Right hindlimb (tissue), 1 donor: ENCODE data around the gene KLHL30.
A peak's percentile ranks its signal among the peaks of the same experiment; 100 is the strongest.

Experiments
- DNase-seq: peaks from one replicate; pipeline ENCODE4 v3.0.0-alpha.2; 2018

Gene KLHL30

GRCh38 chr2:238121511-238122286, 16.8 kb upstream of the KLHL30 start:
- no peak for DNase-seq

- DNase-seq: no peak
Observed at GRCh38 chr2:238122287-238123217, 15.9 kb upstream of the KLHL30 start.

GRCh38 chr2:238123218-238123971, 15.1 kb upstream of the KLHL30 start:
- no peak for DNase-seq

- no peak for DNase-seq
Observed at GRCh38 chr2:238123991-238124470, 14.4 kb upstream of the KLHL30 start.

- DNase-seq: no peak
Observed at GRCh38 chr2:238124488-238125126, 13.9 kb upstream of the KLHL30 start.

- DNase-seq: no peak
Observed at GRCh38 chr2:238125127-238125885, 13.2 kb upstream of the KLHL30 start.

GRCh38 chr2:238126338-238126737, 12.1 kb upstream of the KLHL30 start:
- DNase-seq: no peak

- no peak for DNase-seq
Observed at GRCh38 chr2:238126775-238127164, 11.7 kb upstream of the KLHL30 start.

GRCh38 chr2:238127165-238128060, 11.1 kb upstream of the KLHL30 start:
- DNase-seq: peak; percentile 80

- no peak for DNase-seq
Observed at GRCh38 chr2:238128061-238128440, 10.4 kb upstream of the KLHL30 start.

- DNase-seq: peak; percentile 22
Observed at GRCh38 chr2:238128534-238129001, 9.9 kb upstream of the KLHL30 start.

GRCh38 chr2:238129166-238130010, 9.1 kb upstream of the KLHL30 start:
- DNase-seq: peak; percentile 15

- peak; percentile 7 for DNase-seq
Observed at GRCh38 chr2:238130111-238130695, 8.3 kb upstream of the KLHL30 start.

- DNase-seq: peak; percentile 13
Observed at GRCh38 chr2:238130696-238131628, 7.5 kb upstream of the KLHL30 start.

- peak; percentile 15 for DNase-seq
Observed at GRCh38 chr2:238131761-238132462, 6.6 kb upstream of the KLHL30 start.

- peak; percentile 16 for DNase-seq
Observed at GRCh38 chr2:238132463-238133450, 5.7 kb upstream of the KLHL30 start.
